T follicular helper cell (primary cell): ENCODE measurements around the gene ZBTB47.

ENCODE experiments used
- DNase-seq: peaks from one replicate; pipeline ENCODE4 v3.0.0-alpha.2; 2020; ENCODE audit warnings: low read depth

The ZBTB47 gene

GRCh38 chr3:42665050-42665878 is 11.8 kb downstream of the ZBTB47 start:
- no peak for DNase-seq

- no peak for DNase-seq
Observed at GRCh38 chr3:42666022-42666421, 12.5 kb downstream of the ZBTB47 start.

GRCh38 chr3:42666577-42666998 is 13.1 kb downstream of the ZBTB47 start:
- no peak for DNase-seq

GRCh38 chr3:42667096-42667522 is 13.6 kb downstream of the ZBTB47 start:
- no peak for DNase-seq

- DNase-seq: no peak
Observed at GRCh38 chr3:42667523-42668412, 14.3 kb downstream of the ZBTB47 start.

GRCh38 chr3:42668413-42668760 is 14.9 kb downstream of the ZBTB47 start:
- DNase-seq: no peak

GRCh38 chr3:42668793-42669217 is 15.3 kb downstream of the ZBTB47 start:
- DNase-seq: no peak

- DNase-seq: no peak
Observed at GRCh38 chr3:42670051-42670576, 16.6 kb downstream of the ZBTB47 start.

GRCh38 chr3:42670670-42671069 is 17.2 kb downstream of the ZBTB47 start:
- no peak for DNase-seq

- DNase-seq: no peak
Observed at GRCh38 chr3:42672515-42672914, 19.0 kb downstream of the ZBTB47 start.

- DNase-seq: no peak
Observed at GRCh38 chr3:42673082-42673481, 19.6 kb downstream of the ZBTB47 start.

- no peak for DNase-seq
Observed at GRCh38 chr3:42674146-42674545, 20.6 kb downstream of the ZBTB47 start.

- no peak for DNase-seq
Observed at GRCh38 chr3:42675909-42676308, 22.4 kb downstream of the ZBTB47 start.

GRCh38 chr3:42678447-42678846 is 24.9 kb downstream of the ZBTB47 start:
- DNase-seq: no peak

GRCh38 chr3:42680271-42680670 is 26.8 kb downstream of the ZBTB47 start:
- no peak for DNase-seq

GRCh38 chr3:42680806-42681205 is 27.3 kb downstream of the ZBTB47 start:
- DNase-seq: no peak

- DNase-seq: no peak
Observed at GRCh38 chr3:42681361-42682038, 28.0 kb downstream of the ZBTB47 start.

- no peak for DNase-seq
Observed at GRCh38 chr3:42682301-42683070, 29.0 kb downstream of the ZBTB47 start.

GRCh38 chr3:42683875-42684598 is 30.5 kb downstream of the ZBTB47 start:
- no peak for DNase-seq

GRCh38 chr3:42684632-42685362 is 31.3 kb downstream of the ZBTB47 start:
- no peak for DNase-seq
